Endodermal cell (in vitro differentiated cells): ENCODE measurements around the gene MOB4. TPM values are rescaled to one million over a fixed set of nuclear protein-coding genes. Genes with fewer than 3 reads are reported as not detected.

Experiments used
- DNase-seq: peaks from one replicate; pipeline ENCODE4 v3.0.0-alpha.2; 2017
- H3K27ac ChIP-seq: 2 replicates; pipeline ENCODE4 v1.5.1; 2013; ENCODE audit warnings: mild to moderate bottlenecking, low read depth, low read length, moderate library complexity
- H3K27me3 ChIP-seq: 2 replicates; pipeline ENCODE4 v1.6.1; 2013; ENCODE audit warnings: mild to moderate bottlenecking, low read length, moderate library complexity; ENCODE audit not compliant: insufficient read depth, control insufficient read depth, poor library complexity, severe bottlenecking
- H3K36me3 ChIP-seq: 2 replicates; pipeline ENCODE4 v1.7.0; 2013; ENCODE audit warnings: mild to moderate bottlenecking, low read length, moderate library complexity; ENCODE audit not compliant: control insufficient read depth, insufficient read depth
- H3K4me1 ChIP-seq: one replicate; pipeline ENCODE4 v1.7.0; 2013; ENCODE audit warnings: low read length; ENCODE audit not compliant: control insufficient read depth, insufficient read depth
- H3K4me3 ChIP-seq: 2 replicates; pipeline ENCODE4 v1.5.1; 2013; ENCODE audit warnings: mild to moderate bottlenecking, low read length, moderate library complexity
- H3K9ac ChIP-seq: 2 replicates; pipeline ENCODE4 v1.6.1; 2013; ENCODE audit warnings: mild to moderate bottlenecking, low read length, moderate library complexity; ENCODE audit not compliant: poor library complexity, severe bottlenecking; ENCODE audit errors: extremely low read depth
- H3K9me3 ChIP-seq: 2 replicates; pipeline ENCODE4 v1.6.1; 2013; ENCODE audit warnings: mild to moderate bottlenecking, low read length, moderate library complexity; ENCODE audit not compliant: control insufficient read depth
- H3K27ac Mint-ChIP-seq: 2 replicates; pipeline ENCODE4 v1.8.0; 2020; ENCODE audit warnings: mixed read lengths
- H3K27me3 Mint-ChIP-seq: 2 replicates; pipeline ENCODE4 v1.8.0; 2021; ENCODE audit warnings: mild to moderate bottlenecking, mixed read lengths; ENCODE audit not compliant: insufficient read depth
- H3K36me3 Mint-ChIP-seq: 2 replicates; pipeline ENCODE4 v1.8.0; 2020; ENCODE audit warnings: low read depth, mixed read lengths
- H3K4me1 Mint-ChIP-seq: 2 replicates; pipeline ENCODE4 v1.8.0; 2020; ENCODE audit warnings: mixed read lengths
- H3K4me3 Mint-ChIP-seq: 2 replicates; pipeline ENCODE4 v1.8.0; 2020; ENCODE audit warnings: mild to moderate bottlenecking, moderate library complexity, mixed read lengths
- H3K9me3 Mint-ChIP-seq: 2 replicates; pipeline ENCODE4 v1.8.0; 2020; ENCODE audit warnings: mild to moderate bottlenecking, mixed read lengths
- WGBS, 2 experiments: methylation state at CpG; one replicate each; pipeline versions ENCODE4 v1.1.5 to v1.1.7; 2013; ENCODE audit warnings: missing lambda C conversion rate in 2 of 2, mixed read lengths in 1 of 2; ENCODE audit not compliant: insufficient coverage in 1 of 2, insufficient read length in 1 of 2; 5-methylcytosine and 5-hydroxymethylcytosine counted together
- total RNA-seq, 2 donors: library from RNA; stranded (reverse); fragmentation: NEBNext Ultra II Directional in 1 of 2; extraction: Animal tissue kit (Norgen Biotek cat#: 25700) in 1 of 2; gene quantifications; 2 replicates in 1 of 2; 3 replicates in 1 of 2; pipeline ENCODE4 v1.2.1, GENCODE V29; 2021
- TF ChIP-seq, protein P1 (sequence below): fragments of 200-600 bp; sonication (generic); conservative IDR thresholded peaks from 2 replicates; pipeline ENCODE4 v1.5.0; 2021; ENCODE audit warnings: antibody characterized with exemption, mild to moderate bottlenecking

MOB4 gene
- total RNA-seq, 2 donors from 2014 or later, result 37.0 to 42.5 TPM

DNA sequence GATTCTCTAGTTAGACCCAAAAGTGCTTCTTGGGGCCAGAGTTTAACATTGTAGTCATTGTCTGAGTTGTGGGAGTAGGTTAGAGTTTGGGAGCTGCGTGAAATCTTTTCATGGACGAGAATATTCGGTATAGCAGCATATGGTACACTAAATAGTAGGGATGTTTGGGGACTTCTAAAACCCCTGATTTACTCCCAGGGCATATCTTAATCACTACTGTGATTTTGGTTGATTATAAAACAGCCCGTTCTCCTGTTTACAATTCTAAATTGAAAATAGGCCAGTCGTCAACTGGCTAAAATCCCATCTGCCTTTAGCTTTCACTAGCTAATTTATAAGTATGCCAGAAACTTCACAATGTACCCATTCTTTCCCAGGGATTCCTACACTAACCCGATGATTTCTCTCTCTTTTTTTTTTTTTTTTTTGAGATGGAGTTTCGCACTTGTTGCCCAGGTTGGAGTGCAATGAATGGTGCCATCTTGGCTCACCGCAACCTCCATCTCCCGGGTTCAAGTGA, 44.3 kb downstream of the MOB4 start:
- Mint-ChIP-seq H3K27ac (no peak overlapping the region), H3K4me3 (no peak overlapping the region), H3K4me1 (no peaks in the 10 kb centered on the region), H3K27me3 (no peaks in the 10 kb centered on the region), H3K9me3 (peaks cover 16% of the 10 kb centered on the region), H3K36me3 (peaks cover 49% of the 10 kb centered on the region)
- TF ChIP-seq, protein P1, sequence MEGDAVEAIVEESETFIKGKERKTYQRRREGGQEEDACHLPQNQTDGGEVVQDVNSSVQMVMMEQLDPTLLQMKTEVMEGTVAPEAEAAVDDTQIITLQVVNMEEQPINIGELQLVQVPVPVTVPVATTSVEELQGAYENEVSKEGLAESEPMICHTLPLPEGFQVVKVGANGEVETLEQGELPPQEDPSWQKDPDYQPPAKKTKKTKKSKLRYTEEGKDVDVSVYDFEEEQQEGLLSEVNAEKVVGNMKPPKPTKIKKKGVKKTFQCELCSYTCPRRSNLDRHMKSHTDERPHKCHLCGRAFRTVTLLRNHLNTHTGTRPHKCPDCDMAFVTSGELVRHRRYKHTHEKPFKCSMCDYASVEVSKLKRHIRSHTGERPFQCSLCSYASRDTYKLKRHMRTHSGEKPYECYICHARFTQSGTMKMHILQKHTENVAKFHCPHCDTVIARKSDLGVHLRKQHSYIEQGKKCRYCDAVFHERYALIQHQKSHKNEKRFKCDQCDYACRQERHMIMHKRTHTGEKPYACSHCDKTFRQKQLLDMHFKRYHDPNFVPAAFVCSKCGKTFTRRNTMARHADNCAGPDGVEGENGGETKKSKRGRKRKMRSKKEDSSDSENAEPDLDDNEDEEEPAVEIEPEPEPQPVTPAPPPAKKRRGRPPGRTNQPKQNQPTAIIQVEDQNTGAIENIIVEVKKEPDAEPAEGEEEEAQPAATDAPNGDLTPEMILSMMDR, result no peak
- Histone ChIP-seq H3K36me3 (peaks cover 18% of the 10 kb centered on the region), H3K9me3 (no peaks in the 10 kb centered on the region), H3K4me3 (no peak overlapping the region), H3K27me3 (no peaks in the 10 kb centered on the region), H3K27ac (no peak overlapping the region), H3K4me1 (no peaks in the 10 kb centered on the region), H3K9ac (no peak overlapping the region)
- DNase-seq, result no peak
- 88 to 97% methylated on average over 2 to 9 of the region's 9 CpGs for WGBS, 2 experiments

DNA sequence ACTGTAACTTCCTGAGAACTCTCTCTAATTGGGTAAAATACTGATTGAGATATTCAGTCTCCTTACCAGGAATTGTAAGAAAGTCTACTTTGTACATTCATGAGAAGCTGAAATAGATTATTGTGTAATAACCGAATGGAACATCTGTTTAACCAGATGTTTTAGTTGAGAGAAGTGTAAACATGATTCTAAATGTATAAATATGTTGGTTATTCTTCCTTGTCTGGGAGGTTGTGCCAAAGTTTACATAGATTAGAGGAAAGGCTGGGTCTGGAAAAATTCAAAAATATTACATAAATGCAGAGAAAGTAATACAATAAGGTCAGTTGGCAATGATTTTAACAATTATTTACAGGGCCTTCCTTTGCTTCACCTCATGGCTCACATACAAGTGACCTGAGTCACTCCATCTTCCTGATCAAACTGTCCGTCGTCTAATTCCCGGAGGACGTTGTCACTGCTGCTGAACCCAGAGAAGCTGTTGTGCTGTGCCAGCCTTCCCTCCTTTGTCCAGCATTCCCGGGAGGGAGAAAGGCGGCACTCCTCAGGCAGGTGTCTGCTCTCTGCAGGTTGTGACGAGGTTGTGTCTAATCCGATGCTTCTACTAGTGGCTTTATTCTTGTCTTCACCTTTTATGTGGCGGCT, 55.9 kb downstream of the MOB4 start:
- 94 to 98% methylated on average over 9 to 10 of the region's 10 CpGs for WGBS, 2 experiments
- no peak overlapping the region for H3K27ac ChIP-seq
- H3K4me3 ChIP-seq, result no peak overlapping the region
- H3K36me3 ChIP-seq, result peaks cover 34% of the 10 kb centered on the region
- peaks cover 42% of the 10 kb centered on the region for H3K9me3 Mint-ChIP-seq
- H3K4me1 ChIP-seq, result no peaks in the 10 kb centered on the region
- H3K4me1 Mint-ChIP-seq, result peaks cover 10% of the 10 kb centered on the region
- TF ChIP-seq, protein P1, result no peak
- DNase-seq, result no peak
- H3K9me3 ChIP-seq, result peaks cover 44% of the 10 kb centered on the region
- no peak overlapping the region for H3K4me3 Mint-ChIP-seq
- no peaks in the 10 kb centered on the region for H3K27me3 ChIP-seq
- peaks cover 55% of the 10 kb centered on the region for H3K36me3 Mint-ChIP-seq
- no peak overlapping the region for H3K9ac ChIP-seq
- no peaks in the 10 kb centered on the region for H3K27me3 Mint-ChIP-seq
- no peak overlapping the region for H3K27ac Mint-ChIP-seq

DNA sequence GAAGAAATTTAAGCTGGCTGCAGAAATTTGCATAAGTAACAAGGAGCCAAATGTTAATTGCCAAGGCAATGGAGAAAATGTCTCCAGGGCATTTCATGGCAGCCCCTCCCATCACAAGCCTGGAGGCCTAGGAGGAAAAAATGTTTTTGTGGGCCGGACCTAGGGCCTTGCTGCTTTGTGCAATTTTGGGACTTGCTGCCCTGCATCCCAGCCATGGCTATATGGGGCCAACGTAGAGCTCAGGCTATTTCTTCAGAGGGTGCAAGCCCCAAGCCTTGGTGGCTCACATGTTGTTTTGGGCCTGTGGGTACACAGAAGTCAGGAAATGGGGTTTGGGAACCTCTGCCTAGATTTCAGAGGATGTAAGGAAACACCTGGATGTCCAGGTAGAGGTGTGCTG, 57.7 kb downstream of the MOB4 start:
- H3K9ac ChIP-seq, result no peak overlapping the region
- H3K36me3 ChIP-seq, result peaks cover 34% of the 10 kb centered on the region
- TF ChIP-seq, protein P1, result no peak
- peak overlapping the region; percentile 66 for H3K4me3 ChIP-seq
- peaks cover 44% of the 10 kb centered on the region for H3K9me3 ChIP-seq
- Mint-ChIP-seq H3K9me3 (peaks cover 42% of the 10 kb centered on the region), H3K27me3 (no peaks in the 10 kb centered on the region), H3K27ac (no peak overlapping the region), H3K36me3 (peaks cover 48% of the 10 kb centered on the region), H3K4me3 (no peak overlapping the region), H3K4me1 (peaks cover 17% of the 10 kb centered on the region)
- peaks cover 3% of the 10 kb centered on the region for H3K4me1 ChIP-seq
- 92% methylated on average over 2 of the region's 2 CpGs for WGBS, 2 experiments
- no peak overlapping the region for H3K27ac ChIP-seq
- H3K27me3 ChIP-seq, result no peaks in the 10 kb centered on the region
- no peak for DNase-seq
